HEK293T (cell line): ENCODE data around the gene CHCHD3.

ENCODE experiments used
- CTCF ChIA-PET: fragments of 350-600 bp; formaldehyde crosslinking; extraction: SDS; loops from one replicate; lab custom pipeline; 2021; ENCODE audit warnings: antibody characterized with exemption, inconsistent platforms; lab: Yijun Ruan, JAX
- POLR2A ChIA-PET: fragments of 350-600 bp; formaldehyde crosslinking; extraction: SDS; loops from one replicate; lab custom pipeline; 2020; ENCODE audit warnings: antibody characterized with exemption, inconsistent platforms; lab: Yijun Ruan, JAX
- DNase-seq: peaks from one replicate; pipeline ENCODE4 v3.0.0; 2012; ENCODE audit warnings: mixed read lengths; ENCODE audit errors: extremely low spot score
- ARNT ChIP-seq: fragments of 450-650 bp; IDR thresholded peaks from 2 replicates; pipeline ENCODE4 v1.6.1; 2017; ENCODE audit warnings: mild to moderate bottlenecking
- BHLHE40 ChIP-seq: fragments of 450-650 bp; IDR thresholded peaks from 2 replicates; pipeline ENCODE4 v1.6.1; 2016; ENCODE audit warnings: mild to moderate bottlenecking, moderate library complexity, borderline replicate concordance
- CTBP1 ChIP-seq: fragments of 450-650 bp; IDR thresholded peaks from 2 replicates; pipeline ENCODE4 v1.6.1; 2016; ENCODE audit warnings: borderline replicate concordance
- ELF4 ChIP-seq: fragments of 450-650 bp; IDR thresholded peaks from 2 replicates; pipeline ENCODE4 v1.6.1; 2017; ENCODE audit warnings: antibody characterized with exemption
- FOXA1 ChIP-seq: fragments of 450-650 bp; IDR thresholded peaks from 2 replicates; pipeline ENCODE4 v1.6.1; 2016; ENCODE audit warnings: mild to moderate bottlenecking
- FOXK2 ChIP-seq: fragments of 450-650 bp; IDR thresholded peaks from 2 replicates; pipeline ENCODE4 v1.6.1; 2016; ENCODE audit warnings: mild to moderate bottlenecking
- FOXM1 ChIP-seq: fragments of 450-650 bp; IDR thresholded peaks from 2 replicates; pipeline ENCODE4 v1.6.1; 2017; ENCODE audit warnings: mild to moderate bottlenecking, borderline replicate concordance
- HDGF ChIP-seq: fragments of 450-650 bp; IDR thresholded peaks from 2 replicates; pipeline ENCODE4 v1.6.1; 2017; ENCODE audit warnings: antibody characterized with exemption, borderline replicate concordance
- L3MBTL2 ChIP-seq: fragments of 450-650 bp; conservative IDR thresholded peaks from 2 replicates; pipeline ENCODE4 v1.6.1; 2016; ENCODE audit warnings: mild to moderate bottlenecking
- LEF1 ChIP-seq: fragments of 450-650 bp; IDR thresholded peaks from 2 replicates; pipeline ENCODE4 v1.6.1; 2017; ENCODE audit warnings: mild to moderate bottlenecking, borderline replicate concordance
- NFRKB ChIP-seq: fragments of 450-650 bp; IDR thresholded peaks from 2 replicates; pipeline ENCODE4 v1.6.1; 2016; ENCODE audit warnings: mild to moderate bottlenecking, moderate library complexity
- PKNOX1 ChIP-seq: fragments of 450-650 bp; IDR thresholded peaks from 2 replicates; pipeline ENCODE4 v1.6.1; 2016
- SP1 ChIP-seq: fragments of 450-650 bp; IDR thresholded peaks from 2 replicates; pipeline ENCODE4 v1.6.1; 2017
- SUZ12 ChIP-seq: fragments of 450-650 bp; IDR thresholded peaks from 2 replicates; pipeline ENCODE4 v1.6.1; 2016; ENCODE audit warnings: mild to moderate bottlenecking
- TARDBP ChIP-seq: fragments of 450-650 bp; IDR thresholded peaks from 2 replicates; pipeline ENCODE4 v1.6.1; 2016
- ZNF384 ChIP-seq: fragments of 450-650 bp; IDR thresholded peaks from 2 replicates; pipeline ENCODE4 v1.6.1; 2016

CHCHD3 gene

DNA sequence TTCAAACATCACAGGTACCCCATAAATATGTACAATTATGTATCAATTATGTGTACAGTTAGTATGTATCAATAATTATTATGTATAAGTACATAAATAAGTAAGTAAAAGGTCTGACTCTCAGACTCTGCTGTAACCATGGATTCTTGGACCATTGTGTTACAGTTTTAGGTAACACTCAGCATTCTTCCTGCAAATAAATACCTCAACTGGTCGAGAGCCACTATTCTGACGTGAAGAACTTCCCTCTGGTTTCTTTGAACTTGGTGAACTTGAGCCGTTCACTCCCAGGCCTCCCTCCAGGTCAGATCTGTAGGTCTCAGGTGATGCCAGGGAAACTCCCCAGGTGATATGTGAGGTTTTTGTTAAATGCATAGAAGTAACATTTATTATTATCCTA lies 313.8 kb downstream of the CHCHD3 start:
- ChIA-PET POLR2A (no interaction called here), CTCF (interaction anchor here (0.6 kb wide), 1 partner anchor 115 kb away, joined by 3 read pairs; no protein-coding TSS in a partner anchor)
- no peak for DNase-seq
- TF ChIP-seq SP1 (no peak), PKNOX1 (no peak), FOXK2 (no peak), ARNT (no peak), BHLHE40 (no peak), ELF4 (no peak), NFRKB (no peak), FOXM1 (no peak), SUZ12 (no peak), HDGF (no peak), ZNF384 (no peak), L3MBTL2 (no peak), FOXA1 (no peak)

DNA sequence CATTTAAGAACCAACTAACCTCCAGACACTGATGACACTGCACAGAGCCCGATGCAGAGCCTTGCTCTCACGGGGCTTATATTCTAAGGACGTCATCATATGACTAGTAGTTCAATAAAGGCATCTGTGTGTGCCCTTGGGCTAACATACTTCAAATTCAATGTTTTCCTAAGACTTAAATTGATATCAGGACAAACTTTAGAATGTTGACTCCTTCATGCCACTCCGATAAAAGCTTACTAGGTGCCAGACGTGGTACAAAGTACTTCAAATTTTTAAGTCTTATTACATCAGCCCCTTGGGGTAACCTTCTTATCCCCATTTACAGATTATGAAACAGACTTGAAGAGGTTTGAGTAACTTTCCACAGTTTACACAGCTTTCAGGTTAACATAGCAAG lies 314.5 kb downstream of the CHCHD3 start:
- ChIA-PET POLR2A (no interaction called here), CTCF (no interaction called here)
- no peak for DNase-seq
- TF ChIP-seq ZNF384 = no peak
- TF ChIP-seq ELF4 = no peak
- no peak for TF ChIP-seq TARDBP

- ChIA-PET POLR2A (no interaction called here), CTCF (no interaction called here)
- DNase-seq = no peak
- TF ChIP-seq LEF1 = no peak
- no peak for TF ChIP-seq ZNF384
- no peak for TF ChIP-seq ARNT
- TF ChIP-seq NFRKB = no peak
- TF ChIP-seq SP1 = no peak
- TF ChIP-seq BHLHE40 = no peak
- no peak for TF ChIP-seq L3MBTL2
- no peak for TF ChIP-seq FOXA1
- TF ChIP-seq TARDBP = no peak
- TF ChIP-seq FOXM1 = no peak
- no peak for TF ChIP-seq SUZ12
- no peak for TF ChIP-seq PKNOX1
- TF ChIP-seq FOXK2 = no peak
- TF ChIP-seq CTBP1 = no peak
- TF ChIP-seq ELF4 = no peak
These were observed 315.2 kb downstream of the CHCHD3 start for GRCh38 chr7:132766660-132767059.

DNA sequence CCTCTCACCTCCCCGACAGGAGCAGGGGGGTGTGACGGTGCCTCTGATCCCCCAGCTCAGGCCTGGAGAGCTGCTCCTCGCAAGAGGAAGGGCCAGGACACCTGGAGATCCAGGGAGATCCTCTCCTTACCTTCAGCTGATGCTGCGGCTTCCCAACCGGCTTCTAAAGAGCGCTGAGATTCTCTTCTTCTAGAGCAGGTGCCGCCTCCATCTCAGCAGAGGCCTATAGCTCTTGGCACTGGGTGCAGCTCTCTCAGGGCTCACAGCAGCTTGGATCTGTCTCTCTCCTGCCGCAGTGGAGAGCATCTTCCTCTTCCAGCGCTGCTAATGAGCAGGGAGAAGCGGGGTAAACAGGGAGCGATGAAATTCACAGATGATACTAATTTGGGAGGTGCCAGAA lies 316.0 kb downstream of the CHCHD3 start:
- TF ChIP-seq HDGF (no peak), LEF1 (no peak), ZNF384 (no peak), BHLHE40 (no peak), NFRKB (no peak), PKNOX1 (no peak), FOXK2 (no peak), SP1 (no peak), SUZ12 (no peak), CTBP1 (no peak)
- ChIA-PET CTCF (no interaction called here), POLR2A (no interaction called here)
- DNase-seq = no peak

DNA sequence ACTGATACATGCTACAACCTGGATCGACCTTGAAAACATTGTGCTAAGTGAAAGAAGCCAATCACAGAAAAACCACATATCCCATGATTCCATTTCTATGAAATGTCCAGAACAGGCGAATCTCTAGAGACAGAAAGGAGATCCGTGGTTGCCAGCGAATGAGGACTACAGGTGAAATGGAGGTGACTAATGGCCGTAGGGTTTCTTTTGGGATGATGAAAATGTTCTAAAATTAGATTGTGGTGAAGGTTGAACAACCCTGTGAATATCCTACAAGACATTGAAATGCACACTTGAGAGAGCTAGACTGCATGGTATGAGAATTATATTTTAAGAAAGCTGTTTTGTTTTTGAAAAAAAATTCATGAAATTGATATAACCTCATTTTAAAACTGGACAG lies 317.1 kb downstream of the CHCHD3 start:
- POLR2A ChIA-PET = no interaction called here
- no peak for DNase-seq
- CTCF ChIA-PET = no interaction called here
- TF ChIP-seq BHLHE40 (no peak), ZNF384 (no peak), PKNOX1 (no peak), FOXK2 (no peak), CTBP1 (no peak), TARDBP (no peak), FOXM1 (no peak), FOXA1 (no peak), L3MBTL2 (no peak), SUZ12 (no peak), HDGF (no peak), NFRKB (no peak), SP1 (no peak), LEF1 (no peak), ARNT (no peak), ELF4 (no peak)

- DNase-seq = no peak
- TF ChIP-seq CTBP1 (no peak), ZNF384 (no peak), SUZ12 (no peak), ARNT (no peak), TARDBP (no peak), NFRKB (no peak)
- CTCF ChIA-PET = no interaction called here
- POLR2A ChIA-PET = no interaction called here
These were observed 321.0 kb downstream of the CHCHD3 start for GRCh38 chr7:132760866-132761265.
